Activated B cell treated with CpG ODN at 0.5 μM for 24 hours (primary cell): ENCODE measurements around the gene SF3B1. TPM values are rescaled to one million over a fixed set of nuclear protein-coding genes. Genes with fewer than 3 reads are reported as not detected.
"Not testable (repeated sequence)": the region's sequence is repeated elsewhere in the genome, so short reads cannot be mapped to it uniquely, and the experiment has no call there.

Source experiments
- ATAC-seq: fragments of 200-7000 bp; cut with Tn5 transposase; one replicate; pipeline ENCODE4 v1.10.0; 2021; ENCODE audit warnings: low read depth, mild to moderate bottlenecking, moderate library complexity
- CTCF ChIA-PET: fragments of 350-600 bp; sonication (Branson Sonifier 250); formaldehyde crosslinking; loops from one replicate; lab custom pipeline; 2021; ENCODE audit warnings: antibody characterized with exemption; lab: Charles Lee
- POLR2A ChIA-PET: fragments of 350-600 bp; sonication (Branson Sonifier 250); formaldehyde crosslinking; loops from one replicate; lab custom pipeline; 2021; ENCODE audit warnings: antibody characterized with exemption; lab: Charles Lee
- DNase-seq: peaks from one replicate; pipeline ENCODE4 v3.0.0; 2022
- H3K27ac Mint-ChIP-seq: one replicate; pipeline ENCODE4 v1.8.0; 2020; ENCODE audit warnings: mixed read lengths
- H3K27me3 Mint-ChIP-seq: one replicate; pipeline ENCODE4 v1.8.0; 2021; ENCODE audit warnings: mixed read lengths
- H3K36me3 Mint-ChIP-seq: one replicate; pipeline ENCODE4 v1.8.0; 2021; ENCODE audit warnings: low read depth, mixed read lengths
- H3K4me1 Mint-ChIP-seq: one replicate; pipeline ENCODE4 v1.8.0; 2021; ENCODE audit warnings: mixed read lengths
- H3K4me3 Mint-ChIP-seq: one replicate; pipeline ENCODE4 v1.8.0; 2020; ENCODE audit warnings: mild to moderate bottlenecking, mixed read lengths
- H3K9me3 Mint-ChIP-seq: one replicate; pipeline ENCODE4 v1.8.0; 2020; ENCODE audit warnings: mixed read lengths
- intact Hi-C: fragments of 100-400 bp; cut with micrococcal nuclease; formaldehyde crosslinking; loops from one replicate; pipeline ENCODE4 v1.15.1; 2024
- total RNA-seq: library from RNA; stranded (reverse); gene quantifications from 2 replicates; pipeline ENCODE4 v1.2.3, GENCODE V29; 2022
- TF ChIP-seq, protein P1 (sequence below): fragments of 200-600 bp; IDR thresholded peaks from one replicate; pipeline ENCODE4 v1.8.0; 2022; ENCODE audit warnings: antibody characterized with exemption, mild to moderate bottlenecking

SF3B1 gene, protein sequence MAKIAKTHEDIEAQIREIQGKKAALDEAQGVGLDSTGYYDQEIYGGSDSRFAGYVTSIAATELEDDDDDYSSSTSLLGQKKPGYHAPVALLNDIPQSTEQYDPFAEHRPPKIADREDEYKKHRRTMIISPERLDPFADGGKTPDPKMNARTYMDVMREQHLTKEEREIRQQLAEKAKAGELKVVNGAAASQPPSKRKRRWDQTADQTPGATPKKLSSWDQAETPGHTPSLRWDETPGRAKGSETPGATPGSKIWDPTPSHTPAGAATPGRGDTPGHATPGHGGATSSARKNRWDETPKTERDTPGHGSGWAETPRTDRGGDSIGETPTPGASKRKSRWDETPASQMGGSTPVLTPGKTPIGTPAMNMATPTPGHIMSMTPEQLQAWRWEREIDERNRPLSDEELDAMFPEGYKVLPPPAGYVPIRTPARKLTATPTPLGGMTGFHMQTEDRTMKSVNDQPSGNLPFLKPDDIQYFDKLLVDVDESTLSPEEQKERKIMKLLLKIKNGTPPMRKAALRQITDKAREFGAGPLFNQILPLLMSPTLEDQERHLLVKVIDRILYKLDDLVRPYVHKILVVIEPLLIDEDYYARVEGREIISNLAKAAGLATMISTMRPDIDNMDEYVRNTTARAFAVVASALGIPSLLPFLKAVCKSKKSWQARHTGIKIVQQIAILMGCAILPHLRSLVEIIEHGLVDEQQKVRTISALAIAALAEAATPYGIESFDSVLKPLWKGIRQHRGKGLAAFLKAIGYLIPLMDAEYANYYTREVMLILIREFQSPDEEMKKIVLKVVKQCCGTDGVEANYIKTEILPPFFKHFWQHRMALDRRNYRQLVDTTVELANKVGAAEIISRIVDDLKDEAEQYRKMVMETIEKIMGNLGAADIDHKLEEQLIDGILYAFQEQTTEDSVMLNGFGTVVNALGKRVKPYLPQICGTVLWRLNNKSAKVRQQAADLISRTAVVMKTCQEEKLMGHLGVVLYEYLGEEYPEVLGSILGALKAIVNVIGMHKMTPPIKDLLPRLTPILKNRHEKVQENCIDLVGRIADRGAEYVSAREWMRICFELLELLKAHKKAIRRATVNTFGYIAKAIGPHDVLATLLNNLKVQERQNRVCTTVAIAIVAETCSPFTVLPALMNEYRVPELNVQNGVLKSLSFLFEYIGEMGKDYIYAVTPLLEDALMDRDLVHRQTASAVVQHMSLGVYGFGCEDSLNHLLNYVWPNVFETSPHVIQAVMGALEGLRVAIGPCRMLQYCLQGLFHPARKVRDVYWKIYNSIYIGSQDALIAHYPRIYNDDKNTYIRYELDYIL
- total RNA-seq, result 328 and 380 TPM in 2 replicates

DNA sequence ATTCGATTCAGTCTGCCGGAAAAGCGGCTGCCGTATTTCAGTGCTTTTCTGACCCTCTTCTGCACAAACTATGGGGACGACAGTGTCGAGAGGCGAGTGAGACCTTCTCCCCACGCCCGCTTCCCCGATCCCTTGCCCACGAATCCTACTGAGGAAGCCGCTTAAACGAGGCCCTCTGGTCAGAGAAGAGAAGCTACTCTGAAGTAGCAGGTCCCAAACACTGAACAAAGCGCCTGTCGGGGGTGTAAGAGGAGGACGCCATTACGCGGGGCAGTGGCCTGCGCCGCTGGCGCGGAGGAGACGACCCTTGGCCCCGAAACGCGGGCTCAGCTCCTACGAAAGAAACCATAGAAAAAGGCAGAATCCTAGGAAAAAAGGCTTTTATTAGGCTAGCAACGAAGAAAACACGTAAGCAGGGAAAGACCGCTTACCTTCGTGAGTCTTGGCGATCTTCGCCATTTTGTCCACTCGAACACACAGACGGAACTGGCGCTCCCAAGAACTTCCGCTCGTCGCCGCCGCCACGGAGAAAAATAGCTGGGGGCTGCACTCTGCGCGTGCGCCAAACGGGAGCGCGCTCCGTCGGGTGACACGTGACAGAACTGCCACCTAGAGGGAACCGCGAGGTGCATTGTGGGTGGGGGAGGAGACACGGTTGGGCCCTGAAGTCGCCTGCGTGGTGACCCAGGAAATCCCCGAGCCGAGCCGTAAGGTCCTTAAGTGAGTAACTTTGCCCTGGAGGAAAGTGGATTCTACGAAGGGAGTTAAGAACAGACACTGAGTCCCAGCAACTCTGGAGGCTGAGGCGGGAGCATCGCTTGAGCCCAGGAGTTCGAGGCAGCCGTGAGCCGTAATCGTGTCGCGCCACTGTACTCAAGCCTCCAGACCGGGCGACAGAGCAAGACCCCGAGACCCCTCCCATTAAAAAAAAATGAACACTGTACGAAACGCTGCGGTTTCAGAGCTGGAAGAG lies at the start of gene SF3B1:
TSS of gene SF3B1 (minus strand) at position 488 of the 973 bp plus-strand sequence. CDS start at position 459, 29 bp downstream.
- Mint-ChIP-seq H3K27ac (peak within 1 kb of the TSS; percentile 100), H3K4me3 (peak within 1 kb of the TSS; percentile 99), H3K36me3 (peaks cover 33% of the 10 kb centered on the region), H3K27me3 (no peaks in the 10 kb centered on the region), H3K4me1 (peaks cover 62% of the 10 kb centered on the region), H3K9me3 (no peaks in the 10 kb centered on the region)
- ATAC-seq (peak; percentile 96), DNase-seq (peak; percentile 98)
- CTCF ChIA-PET, result interaction anchor here (0.6 to 1.3 kb wide), 2 partner anchors 18 to 794 kb away, joined by 3 read pairs; partner anchors contain the start of gene COQ10B
- POLR2A ChIA-PET, result interaction anchor here (0.6 to 5.5 kb wide), 17 partner anchors 10 to 636 kb away, joined by 3 to 146 read pairs (median 5); partner anchors contain the start of genes COQ10B, GTF3C3, HSPD1 and HSPE1
- TF ChIP-seq, protein P1, sequence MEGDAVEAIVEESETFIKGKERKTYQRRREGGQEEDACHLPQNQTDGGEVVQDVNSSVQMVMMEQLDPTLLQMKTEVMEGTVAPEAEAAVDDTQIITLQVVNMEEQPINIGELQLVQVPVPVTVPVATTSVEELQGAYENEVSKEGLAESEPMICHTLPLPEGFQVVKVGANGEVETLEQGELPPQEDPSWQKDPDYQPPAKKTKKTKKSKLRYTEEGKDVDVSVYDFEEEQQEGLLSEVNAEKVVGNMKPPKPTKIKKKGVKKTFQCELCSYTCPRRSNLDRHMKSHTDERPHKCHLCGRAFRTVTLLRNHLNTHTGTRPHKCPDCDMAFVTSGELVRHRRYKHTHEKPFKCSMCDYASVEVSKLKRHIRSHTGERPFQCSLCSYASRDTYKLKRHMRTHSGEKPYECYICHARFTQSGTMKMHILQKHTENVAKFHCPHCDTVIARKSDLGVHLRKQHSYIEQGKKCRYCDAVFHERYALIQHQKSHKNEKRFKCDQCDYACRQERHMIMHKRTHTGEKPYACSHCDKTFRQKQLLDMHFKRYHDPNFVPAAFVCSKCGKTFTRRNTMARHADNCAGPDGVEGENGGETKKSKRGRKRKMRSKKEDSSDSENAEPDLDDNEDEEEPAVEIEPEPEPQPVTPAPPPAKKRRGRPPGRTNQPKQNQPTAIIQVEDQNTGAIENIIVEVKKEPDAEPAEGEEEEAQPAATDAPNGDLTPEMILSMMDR, result no peak
- intact Hi-C loops, result loop anchor here (1.0 to 5.0 kb wide), 7 partner anchors 18 to 796 kb away; partner anchors contain the start of genes ANKRD44, CCDC150, COQ10B and HSPE1

DNA sequence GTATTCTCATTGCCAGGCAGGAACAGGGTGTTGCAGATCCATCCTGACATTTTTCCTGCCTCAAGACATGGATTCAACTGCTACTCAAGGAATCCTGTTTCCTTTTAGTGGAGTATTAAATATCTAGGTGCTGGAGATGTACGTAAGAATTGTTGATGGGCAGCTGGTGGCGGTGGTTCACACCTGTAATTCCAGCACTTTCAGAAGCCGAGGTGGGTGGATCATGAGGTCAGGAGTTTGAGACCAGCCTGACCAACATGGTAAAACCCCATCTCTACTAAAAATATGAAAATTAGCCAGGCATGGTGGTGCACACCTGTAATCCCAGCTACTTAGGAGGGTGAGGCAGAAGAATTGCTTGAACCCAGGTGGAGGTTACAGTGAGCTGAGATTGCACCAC lies 49.4 kb upstream of the SF3B1 start:
- H3K4me1 Mint-ChIP-seq, CTCF ChIA-PET, intact Hi-C loops, H3K27me3 Mint-ChIP-seq, H3K9me3 Mint-ChIP-seq, H3K4me3 Mint-ChIP-seq, ATAC-seq, H3K27ac Mint-ChIP-seq, DNase-seq: not testable (repeated sequence)
- H3K36me3 Mint-ChIP-seq, result peaks cover 76% of the 10 kb centered on the region
- POLR2A ChIA-PET, result interaction anchor here (0.7 kb wide), 1 partner anchor 32 kb away, joined by 6 read pairs; no protein-coding TSS in a partner anchor

DNA sequence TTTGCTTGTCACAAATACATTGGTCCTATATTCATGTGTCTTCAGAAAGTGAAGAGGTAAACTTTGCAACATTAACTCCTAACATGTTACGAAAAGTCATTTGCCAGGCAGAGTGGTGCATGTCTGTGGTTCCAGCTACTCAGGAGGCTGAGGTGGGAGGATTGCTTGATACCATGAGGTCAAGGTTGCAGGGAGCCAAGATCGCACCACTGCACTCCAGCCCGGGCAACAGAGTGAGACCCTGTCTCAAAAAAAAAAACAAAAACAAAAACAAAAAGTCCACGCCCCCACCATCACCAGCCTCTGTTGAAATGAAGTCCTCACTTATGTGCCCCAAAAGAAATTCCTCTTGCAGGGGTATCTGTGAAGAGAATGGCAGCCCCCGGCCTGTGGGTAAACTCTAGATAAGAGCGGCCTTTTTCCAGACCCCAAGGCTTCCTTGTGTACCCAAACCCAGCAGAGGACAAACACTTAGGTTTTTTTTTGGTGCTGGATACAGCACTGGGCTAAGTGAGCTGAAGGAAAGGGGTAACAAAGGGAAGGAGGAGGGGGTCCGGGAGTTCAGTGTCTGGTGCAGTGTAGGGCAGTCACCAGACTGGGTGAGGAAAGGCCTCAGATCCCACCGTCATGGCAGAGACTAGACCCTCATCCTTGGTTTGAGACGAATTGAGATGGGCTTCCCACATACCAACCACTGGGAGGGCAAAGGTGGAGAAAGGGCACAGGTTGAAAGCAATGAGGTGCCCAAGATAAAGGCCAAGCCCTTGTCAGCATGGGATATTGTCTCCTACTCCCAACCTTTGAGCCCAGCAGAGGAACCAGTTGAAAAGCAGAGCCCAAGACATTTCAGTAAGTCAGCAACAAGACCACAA lies 45.6 kb upstream of the SF3B1 start:
- ATAC-seq (no peak), DNase-seq (no peak)
- POLR2A ChIA-PET, result no interaction called here
- Mint-ChIP-seq H3K27me3 (no peaks in the 10 kb centered on the region), H3K27ac (no peak overlapping the region), H3K4me1 (no peaks in the 10 kb centered on the region), H3K4me3 (no peak overlapping the region), H3K9me3 (peaks cover 4% of the 10 kb centered on the region), H3K36me3 (peaks cover 64% of the 10 kb centered on the region)
- TF ChIP-seq, protein P1, result no peak
- intact Hi-C loops, result loop anchor here (2.0 kb wide), 1 partner anchor 16 kb away; no protein-coding TSS in a partner anchor
- CTCF ChIA-PET, result no interaction called here

DNA sequence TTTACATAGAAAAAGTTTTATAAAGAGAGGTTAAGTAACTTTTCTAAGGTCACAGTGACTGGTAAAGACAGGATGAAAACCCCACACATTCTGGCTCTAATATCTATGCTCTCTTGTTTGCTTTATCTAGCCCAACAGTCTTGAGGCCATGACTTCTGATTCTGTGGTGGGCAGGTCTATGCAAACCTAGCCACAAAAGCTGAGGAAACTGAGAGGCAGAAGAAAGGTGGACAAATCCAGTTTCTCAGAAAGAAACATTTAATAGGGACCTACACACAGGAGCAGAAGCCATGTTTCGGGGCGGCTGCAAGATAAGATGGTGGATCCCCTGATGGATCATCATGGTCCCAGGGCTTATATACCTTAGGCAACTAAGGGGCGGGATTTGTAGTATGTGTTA lies 43.0 kb upstream of the SF3B1 start:
- intact Hi-C loops, result loop anchor here (2.0 kb wide), 1 partner anchor 19 kb away; no protein-coding TSS in a partner anchor
- ATAC-seq (no peak), DNase-seq (no peak)
- Mint-ChIP-seq H3K36me3 (peaks cover 67% of the 10 kb centered on the region), H3K27me3 (no peaks in the 10 kb centered on the region), H3K4me3 (no peak overlapping the region), H3K4me1 (no peaks in the 10 kb centered on the region), H3K9me3 (no peaks in the 10 kb centered on the region), H3K27ac (no peak overlapping the region)
- ChIA-PET POLR2A (no interaction called here), CTCF (no interaction called here)
- TF ChIP-seq, protein P1, result no peak
